SU-DHL-6 (cell line): ENCODE data around the gene NCBP3.

ENCODE experiments used
- CTCF ChIP-seq: fragments of 200-600 bp; sonication (generic); IDR thresholded peaks from one replicate; pipeline ENCODE4 v1.5.1; 2017; ENCODE audit warnings: antibody characterized with exemption, mild to moderate bottlenecking, low read length, moderate library complexity; ENCODE audit not compliant: insufficient read depth, poor library complexity, severe bottlenecking
- EZH2phosphoT487 ChIP-seq: fragments of 200-600 bp; sonication (generic), shearing (Covaris generic); conservative IDR thresholded peaks from 2 replicates; pipeline ENCODE4 v1.6.1; 2018; ENCODE audit warnings: mild to moderate bottlenecking, antibody characterized with exemption, low read length, moderate library complexity, mixed read lengths

- TF ChIP-seq CTCF: no peak
- no peak for TF ChIP-seq EZH2phosphoT487
These were observed 30.1 kb downstream of the NCBP3 start for GRCh38 chr17:3815925-3816324.
